NCI-H2107 treated with DMSO at 0.1 percent for 48 hours (cell line): ENCODE data around the gene FRYL.
"Not testable (repeated sequence)": the region's sequence is repeated elsewhere in the genome, so short reads cannot be mapped to it uniquely, and the experiment has no call there.

Experiments used
- DNase-seq: peaks from one replicate; lab custom pipeline; 2025; ENCODE audit not compliant: unreplicated experiment; lab: John Stamatoyannopoulos, UW

Gene FRYL

DNA sequence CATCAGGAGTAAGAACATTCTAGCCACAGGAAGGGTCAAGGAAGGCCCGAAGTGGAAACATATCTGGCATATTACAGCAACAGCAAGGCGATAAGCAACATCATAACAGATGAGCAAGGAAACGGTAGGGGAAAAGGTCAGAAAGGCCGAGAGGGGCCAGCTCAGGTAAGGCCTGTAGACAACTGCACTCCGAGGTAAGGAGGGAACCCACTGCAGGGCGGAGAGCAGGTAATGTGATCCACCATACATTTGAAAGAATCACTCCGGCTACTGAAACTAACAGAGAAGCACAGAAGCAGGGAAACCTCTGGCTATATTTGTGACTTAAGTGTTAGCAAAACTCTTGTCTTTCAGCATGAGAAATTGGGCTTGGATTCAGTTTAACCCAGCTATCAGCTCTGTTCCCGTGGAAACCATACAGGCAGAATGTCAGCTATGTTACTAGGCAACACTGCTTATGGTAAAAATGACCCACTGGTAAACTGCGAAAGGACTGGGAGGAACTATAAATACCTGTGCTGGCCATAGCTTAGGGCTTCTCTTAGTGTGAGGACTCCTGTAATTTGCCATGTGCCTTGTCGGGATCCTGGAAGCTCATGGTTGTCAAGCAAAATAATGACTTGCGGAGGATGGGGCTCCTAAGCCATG lies 31.0 kb downstream of the FRYL start:
- no peak for DNase-seq

DNA sequence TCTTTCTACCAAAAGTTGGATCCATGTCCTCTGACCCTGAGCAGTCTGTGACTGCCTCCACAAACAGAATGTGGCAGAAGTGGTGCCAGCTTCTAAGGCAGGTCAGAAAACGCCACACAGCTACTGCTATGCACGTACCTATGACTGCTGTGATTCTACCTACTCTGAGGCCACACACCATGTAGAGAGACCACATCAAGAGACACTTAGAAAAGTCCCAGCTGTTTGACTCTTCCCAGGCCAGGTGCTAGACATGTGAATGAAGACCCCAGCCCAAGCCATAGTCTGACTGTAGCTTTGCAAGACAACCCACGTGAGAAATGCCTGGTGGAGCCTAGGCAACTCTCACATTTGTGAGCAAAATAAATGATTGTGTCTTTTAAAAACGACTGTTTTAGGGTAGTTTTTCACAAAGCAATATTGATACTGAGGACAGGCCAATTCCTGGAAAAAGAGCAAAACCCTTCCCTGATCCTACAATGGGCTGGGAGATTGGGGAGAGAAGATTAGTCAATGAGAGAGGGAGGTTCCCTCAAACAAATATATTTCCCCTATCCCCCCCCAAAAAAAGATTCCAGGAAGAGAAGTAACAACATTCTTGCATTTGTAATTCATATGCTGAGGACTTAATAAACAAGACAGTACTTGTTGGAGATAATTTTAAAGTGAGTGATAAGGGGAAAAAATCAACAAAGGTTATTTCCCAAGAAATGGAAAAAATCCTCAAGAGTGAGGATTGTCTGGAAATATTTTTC lies 33.3 kb downstream of the FRYL start:
- no peak for DNase-seq

GRCh38 chr4:48745223-48745622 lies 34.9 kb downstream of the FRYL start:
- not testable (repeated sequence) for DNase-seq

GRCh38 chr4:48742412-48742811 lies 37.7 kb downstream of the FRYL start:
- no peak for DNase-seq

DNA sequence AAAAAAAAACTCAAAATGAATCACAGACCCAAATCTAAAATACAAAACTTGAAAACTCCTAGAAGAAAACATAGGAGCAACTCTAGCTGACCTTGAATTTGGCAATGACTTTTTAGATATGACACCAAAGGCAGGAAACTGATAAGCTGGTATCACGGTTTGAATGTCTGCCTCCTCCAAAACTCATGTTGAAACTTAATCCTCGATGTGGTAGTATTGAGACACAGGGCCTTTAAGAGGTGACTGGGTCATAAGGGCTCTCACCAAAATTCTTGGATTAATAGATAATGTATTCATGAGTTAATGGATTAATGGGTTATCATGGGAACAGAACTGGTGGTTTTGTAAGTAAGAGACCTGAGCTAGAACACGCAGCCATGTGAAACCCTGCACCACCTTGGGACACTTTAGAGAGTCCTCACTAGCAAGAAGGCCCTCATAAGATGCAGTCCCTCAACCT lies 40.5 kb downstream of the FRYL start:
- DNase-seq: no peak

DNA sequence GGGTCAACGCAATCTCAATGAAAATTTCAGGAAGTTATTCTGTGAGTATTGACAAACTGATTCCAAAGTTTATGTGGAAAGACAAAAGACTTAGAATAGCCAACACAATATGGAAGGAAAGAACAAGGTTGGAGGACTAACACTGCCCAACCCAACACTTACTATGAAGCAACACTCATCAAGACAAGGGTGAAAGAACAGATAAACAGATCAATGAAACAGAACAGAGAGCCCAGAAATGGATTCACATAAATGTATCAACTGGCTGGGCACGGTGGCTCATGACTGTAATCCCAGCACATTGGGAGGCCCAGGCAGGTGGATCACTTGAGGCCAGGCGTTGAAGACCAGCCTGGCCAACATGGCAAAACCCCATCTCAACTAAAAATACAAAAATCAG lies 41.2 kb downstream of the FRYL start:
- no peak for DNase-seq

- DNase-seq: not testable (repeated sequence)
Observed at GRCh38 chr4:48728906-48729496, 51.1 kb downstream of the FRYL start.

GRCh38 chr4:48727666-48728459 lies 52.2 kb downstream of the FRYL start:
- no peak for DNase-seq

DNA sequence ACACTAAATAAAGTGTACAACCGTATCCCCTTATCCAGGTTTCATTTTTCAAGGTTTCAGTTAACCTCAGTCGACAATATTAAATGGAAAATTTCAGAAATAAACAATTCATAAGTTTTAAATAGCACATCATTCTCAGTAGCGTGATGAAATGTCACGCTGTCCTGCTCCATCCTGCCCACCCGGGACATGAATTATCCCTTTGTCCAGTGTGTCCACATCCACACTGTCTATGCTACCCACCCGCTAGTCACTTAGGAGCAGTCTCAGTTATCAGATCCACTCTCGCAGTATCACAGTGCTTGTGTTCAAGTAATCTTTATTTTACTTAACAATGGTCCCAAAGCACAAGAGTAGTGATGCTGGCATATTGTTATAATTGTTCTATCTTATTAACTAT lies 54.7 kb downstream of the FRYL start:
- no peak for DNase-seq

DNA sequence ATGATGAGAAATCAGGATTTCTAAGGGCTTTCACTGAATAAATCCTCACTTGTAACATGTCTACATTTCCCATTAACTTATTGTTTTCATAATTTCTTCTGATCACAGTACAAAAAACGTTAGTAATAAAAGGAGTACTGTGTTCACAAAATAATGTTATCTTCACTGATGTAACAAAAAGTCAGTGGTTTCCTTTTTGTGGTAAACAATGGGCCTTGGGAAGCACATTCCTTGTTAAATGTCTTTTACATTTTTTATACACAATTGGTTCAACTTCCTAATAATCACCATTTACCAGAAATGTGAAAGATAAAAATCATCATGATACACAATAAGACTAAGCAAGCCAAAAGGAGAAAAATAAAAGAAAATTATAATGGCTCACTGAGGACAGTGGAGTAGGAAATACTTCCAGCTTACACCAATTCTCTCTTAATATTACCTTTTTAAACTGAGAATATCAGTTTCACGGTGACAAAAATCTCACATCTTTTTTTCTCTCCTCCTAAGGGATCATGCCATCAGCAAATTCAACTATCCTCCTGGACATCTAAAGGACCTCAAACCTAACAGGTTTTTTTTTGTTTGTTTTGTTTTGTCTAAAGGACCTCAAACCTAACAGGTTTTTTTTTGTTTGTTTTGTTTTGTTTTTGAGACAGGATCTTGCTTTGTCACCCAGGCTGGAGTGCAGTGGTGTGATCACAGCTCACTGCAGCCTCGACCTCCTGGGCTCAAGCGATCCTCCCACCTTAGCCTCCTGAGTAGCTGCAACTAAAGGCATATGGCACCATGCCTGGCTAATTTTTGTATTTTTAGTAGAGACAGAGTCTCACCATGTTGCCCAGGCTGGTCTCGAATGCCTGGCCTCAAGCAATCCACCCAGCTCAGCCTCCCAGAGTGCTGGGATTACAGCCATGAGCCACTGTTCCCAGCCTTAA lies 57.3 kb downstream of the FRYL start:
- no peak for DNase-seq

DNA sequence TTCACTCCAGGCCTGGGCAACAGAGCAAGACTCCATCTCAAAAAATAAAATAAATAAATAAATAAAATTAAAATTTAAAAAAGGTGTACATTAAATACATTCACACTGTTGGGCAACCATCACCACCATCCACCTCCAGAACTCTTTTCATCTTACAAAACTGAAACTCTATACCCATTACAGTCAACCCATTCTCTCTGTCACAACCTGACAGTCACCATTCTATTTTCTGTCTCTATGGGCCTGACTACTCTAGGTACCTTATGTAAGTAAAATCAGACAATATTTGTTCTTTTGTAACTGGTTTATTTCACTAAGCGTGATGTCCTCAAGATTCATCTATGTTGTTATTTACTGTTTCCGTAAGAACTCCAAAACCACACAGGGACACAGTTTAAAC lies 59.6 kb downstream of the FRYL start:
- no peak for DNase-seq

DNA sequence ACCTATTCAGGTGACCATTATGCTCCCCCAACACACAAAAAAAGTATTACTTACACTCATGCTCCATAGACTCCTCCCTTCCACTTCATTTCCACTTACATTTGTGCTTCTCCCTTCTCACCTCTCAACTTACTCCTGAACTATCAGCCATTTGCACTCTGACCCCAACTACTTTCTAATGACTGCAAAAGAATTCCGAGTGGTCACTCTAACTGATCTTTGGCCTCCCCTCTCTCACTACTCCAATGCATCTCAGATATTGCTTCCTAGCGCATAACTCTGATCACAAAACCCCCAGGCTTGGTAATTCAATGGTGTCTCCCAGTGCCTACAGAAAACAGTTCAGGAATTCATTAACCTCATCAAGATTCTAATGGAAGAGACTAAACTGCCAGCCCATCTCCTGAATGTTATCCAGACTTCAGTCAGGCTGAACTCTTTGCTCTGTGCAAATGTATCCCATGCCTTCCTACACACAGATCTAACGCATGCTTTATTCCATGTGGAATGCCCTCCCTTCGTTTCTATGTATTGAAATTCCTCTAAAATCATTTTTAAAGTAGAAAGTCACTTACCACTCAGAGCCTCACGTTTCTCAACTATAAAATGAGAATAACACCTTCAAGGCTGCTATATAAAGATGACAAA lies 61.1 kb downstream of the FRYL start:
- DNase-seq: no peak

DNA sequence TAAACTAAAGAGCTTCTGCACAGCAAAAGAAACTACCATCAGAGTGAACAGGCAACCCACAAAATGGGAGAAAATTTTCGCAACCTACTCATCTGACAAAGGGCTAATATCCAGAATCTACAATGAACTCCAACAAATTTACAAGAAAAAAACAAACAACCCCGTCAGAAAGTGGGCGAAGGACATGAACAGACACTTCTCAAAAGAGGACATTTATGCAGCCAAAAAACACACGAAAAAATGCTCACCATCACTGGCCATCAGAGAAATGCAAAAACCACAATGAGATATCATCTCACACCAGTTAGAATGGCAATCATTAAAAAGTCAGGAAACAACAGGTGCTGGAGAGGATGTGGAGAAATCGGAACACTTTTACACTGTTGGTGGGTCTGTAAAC lies 63.8 kb downstream of the FRYL start:
- not testable (repeated sequence) for DNase-seq

DNA sequence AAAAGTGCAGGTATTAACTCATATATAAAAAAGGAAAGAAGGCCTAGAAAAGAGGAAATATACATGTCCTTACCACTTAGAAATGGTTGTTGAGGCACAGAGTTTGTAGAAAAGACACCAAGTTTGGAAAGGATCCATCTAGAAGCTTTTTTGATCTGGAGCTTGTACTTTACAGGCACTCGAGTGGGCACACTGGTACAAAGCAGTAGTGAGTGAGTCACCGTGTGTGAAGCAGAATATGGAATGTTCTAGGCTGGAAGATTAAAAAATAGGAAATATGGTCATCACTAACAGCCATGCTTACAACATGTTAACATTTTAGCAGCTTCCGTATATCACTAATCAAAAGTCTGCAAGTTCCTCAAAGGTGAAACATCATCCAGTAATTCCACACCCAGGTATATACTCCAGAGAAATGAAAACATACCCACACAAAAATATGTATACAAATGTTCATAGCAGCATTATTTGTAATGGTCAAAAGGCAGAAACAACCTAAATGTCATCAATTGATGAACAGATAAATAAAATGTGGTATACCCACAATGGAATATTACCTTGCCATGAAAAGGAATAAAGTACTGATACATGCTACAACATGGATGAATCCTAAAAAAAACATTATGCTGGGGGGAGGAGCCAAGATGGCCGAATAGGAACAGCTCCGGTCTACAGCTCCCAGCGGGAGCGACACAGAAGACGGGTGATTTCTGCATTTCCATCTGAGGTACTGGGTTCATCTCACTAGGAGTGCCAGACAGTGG lies 69.5 kb downstream of the FRYL start:
- DNase-seq: no peak

GRCh38 chr4:48709901-48710300 lies 70.2 kb downstream of the FRYL start:
- no peak for DNase-seq

GRCh38 chr4:48708610-48709009 lies 71.5 kb downstream of the FRYL start:
- DNase-seq: no peak

- DNase-seq: no peak
Observed at GRCh38 chr4:48706736-48707135, 73.3 kb downstream of the FRYL start.

DNA sequence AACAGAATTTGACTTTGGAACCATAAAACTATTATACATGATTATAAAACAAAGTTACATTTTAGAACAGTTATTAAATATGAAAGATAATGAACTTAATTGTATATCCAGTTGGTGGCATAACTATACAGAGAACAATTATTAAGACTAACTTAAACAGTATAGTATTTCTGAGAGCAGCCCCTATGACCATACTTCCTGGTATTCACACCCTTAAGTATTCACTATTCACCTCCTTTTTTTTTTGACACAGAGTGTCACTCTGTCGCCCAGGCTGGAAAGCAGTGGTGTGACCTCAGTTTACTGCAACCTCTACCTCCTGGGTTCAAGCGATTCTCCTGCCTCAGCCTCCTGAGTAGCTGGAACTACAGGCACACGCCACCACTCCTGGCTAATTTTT lies 74.5 kb downstream of the FRYL start:
- DNase-seq: no peak
